ENCODE measurements around the gene NKX6-1.

GRCh38 chr4:84501202-84501503 lies 2.1 kb upstream of the NKX6-1 start:
- TF ChIP-seq CTCF (IDR thresholded peaks at IDR 0.05) (no peak), POLR2A (IDR thresholded peaks at IDR 0.05) (no peak), EP300 (IDR thresholded peaks at IDR 0.05; ENCODE audit: low read depth) (no peak)
